BE2C (cell line): Measurements from ENCODE around the gene NDUFB6. TPM values are rescaled to one million over a fixed set of nuclear protein-coding genes. Genes with fewer than 3 reads are reported as not detected.
"Not testable (repeated sequence)": the region's sequence is repeated elsewhere in the genome, so short reads cannot be mapped to it uniquely, and the experiment has no call there.

Experiments
- DNase-seq: peaks from one replicate; pipeline ENCODE4 v3.0.0-alpha.2; 2020
- H3K27me3 ChIP-seq: fragments of 250-450 bp; sonication (Bioruptor Pico); 2 replicates; pipeline ENCODE4 v1.5.1; 2020; ENCODE audit warnings: mild to moderate bottlenecking
- H3K36me3 ChIP-seq: fragments of 250-450 bp; sonication (Bioruptor Pico); 2 replicates; pipeline ENCODE4 v1.5.1; 2020; ENCODE audit warnings: mild to moderate bottlenecking
- H3K4me1 ChIP-seq: fragments of 250-450 bp; sonication (Bioruptor Pico); 2 replicates; pipeline ENCODE4 v1.5.1; 2020
- H3K4me3 ChIP-seq: 2 replicates; pipeline ENCODE4 v1.5.1; 2011; ENCODE audit warnings: low read depth, low read length
- H3K9me3 ChIP-seq: fragments of 250-450 bp; sonication (Bioruptor Pico); 2 replicates; pipeline ENCODE4 v1.5.1; 2020
- polyA plus RNA-seq: library from polyadenylated mRNA; unstranded; fragments of >200 nt; gene quantifications from one replicate; pipeline ENCODE4 v1.2.1, GENCODE V29; 2012; ENCODE audit warnings: low read depth, missing spikeins; ENCODE audit not compliant: insufficient read length, insufficient read depth
- TF ChIP-seq, protein P1 (sequence below): IDR thresholded peaks from 2 replicates; pipeline ENCODE4 v1.5.1; 2012; ENCODE audit warnings: mild to moderate bottlenecking, low read depth, low read length

Gene NDUFB6
- polyA plus RNA-seq: 72.5 TPM

- TF ChIP-seq, protein P1, sequence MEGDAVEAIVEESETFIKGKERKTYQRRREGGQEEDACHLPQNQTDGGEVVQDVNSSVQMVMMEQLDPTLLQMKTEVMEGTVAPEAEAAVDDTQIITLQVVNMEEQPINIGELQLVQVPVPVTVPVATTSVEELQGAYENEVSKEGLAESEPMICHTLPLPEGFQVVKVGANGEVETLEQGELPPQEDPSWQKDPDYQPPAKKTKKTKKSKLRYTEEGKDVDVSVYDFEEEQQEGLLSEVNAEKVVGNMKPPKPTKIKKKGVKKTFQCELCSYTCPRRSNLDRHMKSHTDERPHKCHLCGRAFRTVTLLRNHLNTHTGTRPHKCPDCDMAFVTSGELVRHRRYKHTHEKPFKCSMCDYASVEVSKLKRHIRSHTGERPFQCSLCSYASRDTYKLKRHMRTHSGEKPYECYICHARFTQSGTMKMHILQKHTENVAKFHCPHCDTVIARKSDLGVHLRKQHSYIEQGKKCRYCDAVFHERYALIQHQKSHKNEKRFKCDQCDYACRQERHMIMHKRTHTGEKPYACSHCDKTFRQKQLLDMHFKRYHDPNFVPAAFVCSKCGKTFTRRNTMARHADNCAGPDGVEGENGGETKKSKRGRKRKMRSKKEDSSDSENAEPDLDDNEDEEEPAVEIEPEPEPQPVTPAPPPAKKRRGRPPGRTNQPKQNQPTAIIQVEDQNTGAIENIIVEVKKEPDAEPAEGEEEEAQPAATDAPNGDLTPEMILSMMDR: no peak
- H3K4me3 ChIP-seq: peak within 1 kb of the TSS; percentile 100
Measured at GRCh38 chr9:32572900-32573523, at the start of gene NDUFB6. Gene NDUFB6 (minus strand): TSS chr9:32573159. CDS start chr9:32573060, 99 bp downstream.

GRCh38 chr9:32618261-32618660 lies 45.3 kb upstream of the NDUFB6 start:
- no peak for DNase-seq
- Histone ChIP-seq H3K27me3 (no peaks in the 10 kb centered on the region; the same call in 1 of the 2 replicates), H3K36me3 (no peaks in the 10 kb centered on the region), H3K4me3 (no peak overlapping the region), H3K9me3 (no peaks in the 10 kb centered on the region), H3K4me1 (no peaks in the 10 kb centered on the region)
- TF ChIP-seq, protein P1: no peak

More at GRCh38 chr9:32572900-32573523, at the start of gene NDUFB6:
- Histone ChIP-seq H3K27me3 (peaks cover 9% of the 10 kb centered on the region; the same call in 1 of the 2 replicates), H3K9me3 (no peaks in the 10 kb centered on the region), H3K4me1 (peaks cover 3% of the 10 kb centered on the region; the same call in 1 of the 2 replicates), H3K36me3 (0 out of 2 replicates have a peak, but pooled peaks cover 4% of the 10 kb centered on the region)
- peak; percentile 92 for DNase-seq

- Histone ChIP-seq H3K27me3 (no peaks in the 10 kb centered on the region), H3K36me3 (no peaks in the 10 kb centered on the region), H3K9me3 (no peaks in the 10 kb centered on the region), H3K4me1 (no peaks in the 10 kb centered on the region), H3K4me3 (no peak overlapping the region)
- DNase-seq: no peak
- TF ChIP-seq, protein P1: no peak
Measured at GRCh38 chr9:32606811-32607210, 33.9 kb upstream of the NDUFB6 start.

DNA sequence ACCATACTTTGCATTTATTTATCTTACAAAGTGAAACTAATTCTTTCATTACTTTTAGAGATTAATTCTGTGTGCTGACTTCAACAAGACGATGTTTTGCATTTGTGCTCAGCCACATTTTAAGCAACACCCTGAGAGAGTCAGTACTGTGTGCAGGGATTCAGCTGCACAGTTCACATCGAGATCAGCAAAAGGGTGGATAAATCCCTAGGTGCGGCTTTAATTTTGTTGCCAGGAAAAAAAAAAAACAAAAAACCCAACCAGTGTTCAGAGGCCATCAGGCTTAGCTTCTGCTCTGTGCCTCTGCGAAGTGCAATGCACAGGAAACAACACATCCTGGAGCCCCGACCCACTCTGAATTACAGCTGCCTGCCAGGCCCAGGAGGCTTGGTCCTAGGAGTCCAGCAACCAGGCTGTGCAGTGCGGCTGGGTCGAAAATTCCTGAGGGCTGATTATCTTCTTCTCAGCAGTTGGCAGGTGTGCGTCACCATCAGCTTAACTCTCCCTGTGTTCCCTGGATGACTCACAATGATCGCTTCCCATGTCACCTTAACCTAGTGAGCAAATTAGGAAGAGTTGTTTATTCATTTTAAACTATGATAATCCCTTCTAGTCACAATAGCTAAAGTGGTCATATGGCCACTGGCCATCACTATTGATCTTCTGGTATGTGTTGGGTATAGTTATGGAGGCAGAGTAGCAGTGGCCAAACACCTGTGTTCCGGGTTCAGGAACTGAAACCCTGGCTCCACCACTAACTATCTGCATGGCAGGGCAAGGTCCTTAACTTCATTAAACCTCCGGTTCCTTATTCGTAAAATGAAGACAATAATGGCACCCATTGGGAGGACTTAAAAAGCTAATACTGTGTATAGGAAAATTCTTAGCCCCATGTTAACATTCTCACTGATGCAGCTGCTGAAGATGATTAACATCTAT lies 31.2 kb upstream of the NDUFB6 start:
- Histone ChIP-seq H3K4me3 (no peak overlapping the region), H3K27me3 (no peaks in the 10 kb centered on the region), H3K36me3 (no peaks in the 10 kb centered on the region), H3K4me1 (no peaks in the 10 kb centered on the region), H3K9me3 (no peaks in the 10 kb centered on the region)
- TF ChIP-seq, protein P1: no peak
- no peak for DNase-seq

DNA sequence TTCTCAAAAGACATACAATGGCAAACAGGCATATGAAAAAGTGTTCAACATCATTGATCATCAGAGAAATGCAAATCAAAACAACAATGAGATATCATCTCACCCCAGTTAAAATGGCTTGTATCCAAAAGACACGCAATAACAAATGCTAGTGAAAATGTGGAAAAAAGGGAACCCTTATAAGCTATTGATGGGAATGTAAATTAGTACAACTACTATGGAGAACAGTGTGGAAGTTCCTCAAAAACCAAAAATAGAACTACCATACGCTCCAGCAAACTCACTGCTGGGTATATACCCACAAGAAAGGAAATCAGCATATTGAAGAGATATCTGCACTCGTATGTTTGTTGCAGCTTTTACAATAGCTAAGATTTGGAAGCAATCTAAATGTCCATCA lies 26.1 kb upstream of the NDUFB6 start:
- not testable (repeated sequence) for H3K9me3 ChIP-seq, DNase-seq, H3K27me3 ChIP-seq, H3K4me1 ChIP-seq, H3K4me3 ChIP-seq, H3K36me3 ChIP-seq

- no peaks in the 10 kb centered on the region for H3K27me3 ChIP-seq
- H3K9me3 ChIP-seq: no peaks in the 10 kb centered on the region
- H3K36me3 ChIP-seq: no peaks in the 10 kb centered on the region
- H3K4me1 ChIP-seq: no peaks in the 10 kb centered on the region
- H3K4me3 ChIP-seq: no peak overlapping the region
- DNase-seq: no peak
- TF ChIP-seq, protein P1: no peak
Measured at GRCh38 chr9:32596936-32597335, 24.0 kb upstream of the NDUFB6 start.
